Activated CD8-positive, alpha-beta T cell treated with anti-CD3 and anti-CD28 coated beads for 36 hours (primary cell): ENCODE results near the gene CSNK2A1. TPM values are rescaled to one million over a fixed set of nuclear protein-coding genes. Genes with fewer than 3 reads are reported as not detected.

ENCODE experiments used
- ATAC-seq: fragments of 200-7000 bp; cut with Tn5 transposase; one replicate; pipeline ENCODE4 v1.10.0; 2021; ENCODE audit warnings: mild to moderate bottlenecking, moderate library complexity
- CTCF ChIA-PET: fragments of 350-600 bp; sonication (Branson Sonifier 250); formaldehyde crosslinking; loops from one replicate; lab custom pipeline; 2021; ENCODE audit warnings: antibody characterized with exemption; lab: Charles Lee
- POLR2A ChIA-PET: fragments of 350-600 bp; sonication (Branson Sonifier 250); formaldehyde crosslinking; loops from one replicate; lab custom pipeline; 2021; ENCODE audit warnings: antibody characterized with exemption; lab: Charles Lee
- DNase-seq: peaks from one replicate; pipeline ENCODE4 v3.0.0-alpha.2; 2020
- H3K27ac Mint-ChIP-seq: one replicate; pipeline ENCODE4 v1.8.0; 2021; ENCODE audit warnings: mild to moderate bottlenecking, mixed read lengths
- H3K27me3 Mint-ChIP-seq: one replicate; pipeline ENCODE4 v1.8.0; 2021; ENCODE audit warnings: mixed read lengths
- H3K36me3 Mint-ChIP-seq: one replicate; pipeline ENCODE4 v1.8.0; 2021; ENCODE audit warnings: low read depth, mixed read lengths
- H3K4me1 Mint-ChIP-seq: one replicate; pipeline ENCODE4 v1.8.0; 2021; ENCODE audit warnings: low read depth, mixed read lengths
- H3K4me3 Mint-ChIP-seq: one replicate; pipeline ENCODE4 v1.8.0; 2021; ENCODE audit warnings: mild to moderate bottlenecking, moderate library complexity, mixed read lengths
- H3K9me3 Mint-ChIP-seq: one replicate; pipeline ENCODE4 v1.8.0; 2021; ENCODE audit warnings: mixed read lengths
- CTCF ChIP-seq: fragments of 200-600 bp; IDR thresholded peaks from one replicate; pipeline ENCODE4 v1.8.0; 2022; ENCODE audit warnings: antibody characterized with exemption, mild to moderate bottlenecking
- intact Hi-C: fragments of 100-400 bp; cut with micrococcal nuclease; formaldehyde crosslinking; loops from one replicate; pipeline ENCODE4 v1.10.0; 2022
- total RNA-seq, 2 experiments: library from RNA; stranded (reverse); gene quantifications; one replicate each; pipeline ENCODE4 v1.2.3, GENCODE V29; 2021

The CSNK2A1 gene
- total RNA-seq, 2 experiments from 2014 or later: 169 to 174 TPM

- Mint-ChIP-seq H3K27ac (no peak overlapping the region), H3K27me3 (peaks cover 20% of the 10 kb centered on the region), H3K9me3 (no peaks in the 10 kb centered on the region), H3K4me1 (no peaks in the 10 kb centered on the region), H3K4me3 (no peak overlapping the region), H3K36me3 (no peaks in the 10 kb centered on the region)
- ATAC-seq (no peak), DNase-seq (no peak)
- intact Hi-C loops: no loop called here
- ChIA-PET POLR2A (interaction anchor here (1.5 kb wide), 1 partner anchor 12 kb away, joined by 4 read pairs; no protein-coding TSS in a partner anchor), CTCF (interaction anchor here (1.3 to 3.9 kb wide), 3 partner anchors 16 to 68 kb away, joined by 3 to 13 read pairs (median 4); no protein-coding TSS in a partner anchor)
- no peak for TF ChIP-seq CTCF
Measured at GRCh38 chr20:577167-577791, 33.7 kb upstream of the CSNK2A1 start.

GRCh38 chr20:576156-576555 lies 32.6 kb upstream of the CSNK2A1 start:
- POLR2A ChIA-PET: no interaction called here
- CTCF ChIA-PET: interaction anchor here (1.2 to 3.9 kb wide), 3 partner anchors 13 to 69 kb away, joined by 3 to 13 read pairs (median 5); no protein-coding TSS in a partner anchor
- Mint-ChIP-seq H3K4me3 (no peak overlapping the region), H3K27ac (no peak overlapping the region), H3K27me3 (peaks cover 22% of the 10 kb centered on the region), H3K4me1 (no peaks in the 10 kb centered on the region), H3K9me3 (no peaks in the 10 kb centered on the region), H3K36me3 (no peaks in the 10 kb centered on the region)
- intact Hi-C loops: no loop called here
- TF ChIP-seq CTCF: no peak
- DNase-seq: no peak
- ATAC-seq: no peak

- DNase-seq: no peak
- H3K4me1 Mint-ChIP-seq: no peaks in the 10 kb centered on the region
- no peak for TF ChIP-seq CTCF
- ChIA-PET CTCF (interaction anchor here (1.2 to 3.9 kb wide), 3 partner anchors 12 to 70 kb away, joined by 3 to 13 read pairs (median 5); no protein-coding TSS in a partner anchor), POLR2A (interaction anchor here (1.3 kb wide), 1 partner anchor 12 kb away, joined by 3 read pairs; no protein-coding TSS in a partner anchor)
- H3K36me3 Mint-ChIP-seq: no peaks in the 10 kb centered on the region
- H3K9me3 Mint-ChIP-seq: no peaks in the 10 kb centered on the region
- peaks cover 22% of the 10 kb centered on the region for H3K27me3 Mint-ChIP-seq
- ATAC-seq: no peak
- H3K27ac Mint-ChIP-seq: no peak overlapping the region
- intact Hi-C loops: no loop called here
- H3K4me3 Mint-ChIP-seq: no peak overlapping the region
Measured at GRCh38 chr20:575230-575629, 31.6 kb upstream of the CSNK2A1 start.

- H3K9me3 Mint-ChIP-seq: no peaks in the 10 kb centered on the region
- no peak for TF ChIP-seq CTCF
- H3K4me1 Mint-ChIP-seq: no peaks in the 10 kb centered on the region
- CTCF ChIA-PET: interaction anchor here (3.9 kb wide), 1 partner anchor 71 kb away, joined by 13 read pairs; no protein-coding TSS in a partner anchor
- ATAC-seq (no peak), DNase-seq (no peak)
- peaks cover 22% of the 10 kb centered on the region for H3K27me3 Mint-ChIP-seq
- H3K4me3 Mint-ChIP-seq: no peak overlapping the region
- intact Hi-C loops: no loop called here
- POLR2A ChIA-PET: interaction anchor here (1.3 kb wide), 1 partner anchor 11 kb away, joined by 3 read pairs; no protein-coding TSS in a partner anchor
- H3K36me3 Mint-ChIP-seq: no peaks in the 10 kb centered on the region
- H3K27ac Mint-ChIP-seq: no peak overlapping the region
Measured at GRCh38 chr20:574297-574942, 30.8 kb upstream of the CSNK2A1 start.
